Esophagus muscularis mucosa (tissue), 4 donors: ENCODE results near the gene CEP250. TPM values are rescaled to one million over a fixed set of nuclear protein-coding genes. Genes with fewer than 3 reads are reported as not detected.

Source experiments
- DNase-seq: peaks from one replicate; pipeline ENCODE4 v3.0.0-alpha.2; 2017; ENCODE audit errors: extremely low spot score
- H3K27ac ChIP-seq, 4 donors: fragments of 200-600 bp; sonication (generic); replicated peaks in 1 of 4; 1 replicate in 3 of 4; 2 replicates in 1 of 4; pipeline ENCODE4 v1.5.1; 2016 to 2019; ENCODE audit warnings: mild to moderate bottlenecking in 1 of 4
- H3K27me3 ChIP-seq, 4 donors: fragments of 200-600 bp; sonication (generic); one replicate each; pipeline versions ENCODE4 v1.5.1 to v1.6.0; 2016 to 2019
- H3K36me3 ChIP-seq, 4 donors: fragments of 200-600 bp; sonication (generic); one replicate each; pipeline ENCODE4 v1.5.1; 2016 to 2019
- H3K4me1 ChIP-seq, 4 donors: fragments of 200-600 bp; sonication (generic); one replicate each; pipeline ENCODE4 v1.5.1; 2016 to 2019
- H3K4me3 ChIP-seq, 4 donors: fragments of 200-600 bp; sonication (generic); 1 replicate in 2 of 4; 2 replicates in 2 of 4; pipeline ENCODE4 v1.5.1; 2016 to 2019; ENCODE audit warnings: mild to moderate bottlenecking in 4 of 4, moderate library complexity in 1 of 4
- H3K9me3 ChIP-seq, 4 donors: fragments of 200-600 bp; sonication (generic); 1 replicate in 3 of 4; 2 replicates in 1 of 4; pipeline ENCODE4 v1.5.1; 2016 to 2019
- EP300 ChIP-seq: sonication (generic); formaldehyde crosslinking; IDR thresholded peaks from one replicate; pipeline ENCODE4 v1.6.1; 2017; ENCODE audit warnings: antibody characterized with exemption
- POLR2A ChIP-seq: fragments of 450-650 bp; IDR thresholded peaks from one replicate; pipeline ENCODE4 v1.6.1; 2017; ENCODE audit warnings: antibody characterized with exemption, moderate library complexity, mild to moderate bottlenecking, low read depth
- POLR2AphosphoS5 ChIP-seq, 2 donors: sonication (generic); formaldehyde crosslinking; IDR thresholded peaks; one replicate each; pipeline ENCODE4 v1.6.1; 2017; ENCODE audit warnings: antibody characterized with exemption in 2 of 2
- WGBS: methylation state at CpG from one replicate; pipeline ENCODE4 v1.1.5; 2018; 5-methylcytosine and 5-hydroxymethylcytosine counted together
- intact Hi-C: fragments of 100-400 bp; cut with DNase I; formaldehyde crosslinking; loops from one replicate; pipeline ENCODE4 v1.15.1; 2023
- total RNA-seq, 4 donors: library from RNA; depleted of rRNA; stranded (reverse); fragments of >200 nt; gene quantifications; one replicate each; pipeline versions ENCODE4 v1.1.0 to v1.2.1, GENCODE V29; 2016
- TF ChIP-seq, protein P1 (sequence below), 3 experiments: fragments of 200-600 bp in 2 of 3; fragments of 450-650 bp in 1 of 3; sonication (generic) in 2 of 3; IDR thresholded peaks; one replicate each; pipeline ENCODE4 v1.5.1; 2017 to 2019; ENCODE audit warnings: antibody characterized with exemption in 3 of 3, mild to moderate bottlenecking in 2 of 3, moderate library complexity in 1 of 3

The CEP250 gene
- total RNA-seq, 4 donors from 2014 or later, result 17.7 to 35.8 (median 23.7) TPM

DNA sequence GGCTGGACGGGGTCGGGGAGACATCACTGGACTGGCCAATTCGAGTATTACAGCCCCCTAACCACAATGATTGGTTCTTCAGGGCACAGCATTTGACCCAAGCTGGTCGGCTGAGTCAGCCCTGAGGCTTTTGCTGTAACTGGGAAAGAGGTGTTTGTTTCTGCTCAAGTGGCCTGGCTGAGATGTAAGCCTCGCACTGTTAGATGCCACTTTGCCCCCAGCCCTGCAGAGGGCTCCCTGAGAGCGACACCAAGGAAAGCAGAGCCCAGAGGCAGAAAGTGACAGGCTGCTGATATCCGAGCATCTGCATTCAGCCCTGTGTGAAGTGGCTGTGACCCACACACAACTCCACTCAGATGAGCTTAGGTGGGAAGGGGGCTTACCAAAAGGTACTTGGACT lies 105.9 kb downstream of the CEP250 start:
- Histone ChIP-seq H3K27me3 (no peaks in the 10 kb centered on the region), H3K4me1 (no peaks in the 10 kb centered on the region), H3K9me3 (no peaks in the 10 kb centered on the region), H3K27ac (no peak overlapping the region), H3K36me3 (peaks cover 8 to 34% (median 24%) of the 10 kb centered on the region in 4 donors), H3K4me3 (no peak overlapping the region)
- TF ChIP-seq POLR2A, result no peak
- TF ChIP-seq, protein P1, sequence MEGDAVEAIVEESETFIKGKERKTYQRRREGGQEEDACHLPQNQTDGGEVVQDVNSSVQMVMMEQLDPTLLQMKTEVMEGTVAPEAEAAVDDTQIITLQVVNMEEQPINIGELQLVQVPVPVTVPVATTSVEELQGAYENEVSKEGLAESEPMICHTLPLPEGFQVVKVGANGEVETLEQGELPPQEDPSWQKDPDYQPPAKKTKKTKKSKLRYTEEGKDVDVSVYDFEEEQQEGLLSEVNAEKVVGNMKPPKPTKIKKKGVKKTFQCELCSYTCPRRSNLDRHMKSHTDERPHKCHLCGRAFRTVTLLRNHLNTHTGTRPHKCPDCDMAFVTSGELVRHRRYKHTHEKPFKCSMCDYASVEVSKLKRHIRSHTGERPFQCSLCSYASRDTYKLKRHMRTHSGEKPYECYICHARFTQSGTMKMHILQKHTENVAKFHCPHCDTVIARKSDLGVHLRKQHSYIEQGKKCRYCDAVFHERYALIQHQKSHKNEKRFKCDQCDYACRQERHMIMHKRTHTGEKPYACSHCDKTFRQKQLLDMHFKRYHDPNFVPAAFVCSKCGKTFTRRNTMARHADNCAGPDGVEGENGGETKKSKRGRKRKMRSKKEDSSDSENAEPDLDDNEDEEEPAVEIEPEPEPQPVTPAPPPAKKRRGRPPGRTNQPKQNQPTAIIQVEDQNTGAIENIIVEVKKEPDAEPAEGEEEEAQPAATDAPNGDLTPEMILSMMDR (IDR thresholded peaks at IDR 0.05), result peak in 1 of 3 experiments; percentile 10
- no peak for DNase-seq
- intact Hi-C loops, result no loop called here
- WGBS, result 28% methylated on average over 7 of the region's 7 CpGs

DNA sequence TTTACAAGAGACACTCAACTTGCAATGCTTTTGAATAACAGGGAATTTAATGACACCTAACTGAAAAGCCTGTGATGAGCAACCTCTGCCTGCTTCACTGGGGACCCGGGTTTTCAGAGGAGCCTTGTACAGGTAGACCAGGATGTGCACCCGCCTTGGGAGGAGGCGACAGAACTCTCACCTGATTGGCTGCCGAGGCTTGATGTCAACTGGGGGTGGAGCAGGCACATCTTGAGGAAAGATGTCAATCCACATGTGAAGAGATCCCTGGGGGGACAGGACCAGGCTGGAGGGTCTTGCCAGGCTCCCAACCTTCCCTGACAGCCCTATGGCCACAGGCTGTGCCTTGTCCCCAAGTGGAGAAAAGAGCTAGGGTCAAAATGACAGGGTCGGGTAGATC lies 106.3 kb downstream of the CEP250 start:
- intact Hi-C loops, result no loop called here
- no peaks in the 10 kb centered on the region for H3K27me3 ChIP-seq
- peaks cover 4 to 30% (median 20%) of the 10 kb centered on the region in 4 donors for H3K36me3 ChIP-seq
- 68% methylated on average over 5 of the region's 5 CpGs for whole genome bisulfite sequencing
- no peak overlapping the region for H3K4me3 ChIP-seq
- no peak overlapping the region for H3K27ac ChIP-seq
- TF ChIP-seq, protein P1 (IDR thresholded peaks at IDR 0.05), result no peak
- TF ChIP-seq EP300, result no peak
- TF ChIP-seq POLR2AphosphoS5 (IDR thresholded peaks at IDR 0.05), result no peak
- TF ChIP-seq POLR2A, result no peak
- no peaks in the 10 kb centered on the region for H3K4me1 ChIP-seq
- no peak for DNase-seq
- no peaks in the 10 kb centered on the region for H3K9me3 ChIP-seq

DNA sequence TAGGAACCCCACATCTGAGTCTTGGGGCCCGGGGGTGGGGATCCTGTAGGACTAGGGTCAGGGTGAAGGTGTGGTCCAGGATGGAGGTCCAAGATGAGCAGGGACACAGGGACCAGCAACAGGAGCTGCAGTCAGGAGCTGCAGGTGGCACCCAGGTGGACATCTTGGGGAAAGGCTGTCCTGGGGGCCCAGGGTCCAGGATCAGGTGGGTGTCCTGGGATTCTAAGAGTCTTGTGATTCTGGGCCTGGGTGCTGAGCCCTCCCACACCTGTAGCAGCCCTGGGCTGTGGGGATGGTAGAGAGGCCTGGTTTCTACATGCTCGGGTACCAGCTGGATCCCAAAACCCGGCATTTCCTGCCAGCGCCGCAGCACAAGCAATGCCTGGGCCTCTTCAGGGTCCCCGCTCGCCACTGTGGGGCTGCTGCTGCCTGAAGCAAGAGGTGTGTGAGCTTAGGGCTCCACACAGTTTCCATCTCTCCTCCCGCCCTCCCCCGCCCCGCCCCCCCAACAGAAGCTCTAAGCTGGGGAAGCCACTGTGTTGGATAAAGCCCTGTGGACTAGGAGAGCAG lies 107.2 kb downstream of the CEP250 start:
- no peak for DNase-seq
- H3K27ac ChIP-seq, result no peak overlapping the region
- H3K36me3 ChIP-seq, result peaks cover 0 to 20% (median 11%) of the 10 kb centered on the region in 4 donors
- WGBS, result 91% methylated on average over 1 of the region's 10 CpGs
- H3K4me1 ChIP-seq, result no peaks in the 10 kb centered on the region
- no peaks in the 10 kb centered on the region for H3K9me3 ChIP-seq
- intact Hi-C loops, result no loop called here
- H3K4me3 ChIP-seq, result no peak overlapping the region
- H3K27me3 ChIP-seq, result no peaks in the 10 kb centered on the region
- no peak for TF ChIP-seq EP300
- no peak for TF ChIP-seq POLR2A
- TF ChIP-seq POLR2AphosphoS5 (IDR thresholded peaks at IDR 0.05), result no peak
- TF ChIP-seq, protein P1 (IDR thresholded peaks at IDR 0.05), result no peak

DNA sequence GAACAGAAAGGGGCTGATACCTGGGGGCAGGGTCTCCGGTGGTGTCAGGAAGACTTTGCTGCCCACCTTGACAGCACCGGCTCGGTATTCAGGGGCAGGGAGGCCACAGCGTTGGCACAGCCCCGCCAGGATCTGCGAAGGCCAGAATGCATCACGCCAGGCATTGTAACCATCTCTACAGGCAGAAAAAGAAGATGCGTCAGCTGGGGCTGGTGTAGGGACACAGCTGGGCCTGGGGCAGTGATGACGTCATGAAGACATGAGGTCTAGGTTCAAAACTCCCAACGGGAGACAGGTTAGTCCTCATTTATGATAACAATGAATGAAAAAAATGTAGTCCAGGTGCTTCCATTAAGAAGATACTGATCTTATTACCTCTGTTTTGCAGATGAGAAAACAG lies 108.4 kb downstream of the CEP250 start:
- no peaks in the 10 kb centered on the region for H3K9me3 ChIP-seq
- no peak for DNase-seq
- H3K4me1 ChIP-seq, result no peaks in the 10 kb centered on the region
- H3K4me3 ChIP-seq, result no peak overlapping the region
- H3K27me3 ChIP-seq, result no peaks in the 10 kb centered on the region
- 91% methylated on average over 7 of the region's 10 CpGs for WGBS
- H3K27ac ChIP-seq, result no peak overlapping the region
- intact Hi-C loops, result no loop called here
- H3K36me3 ChIP-seq, result peaks cover 0 to 8% (median 3%) of the 10 kb centered on the region in 4 donors
- TF ChIP-seq, protein P1 (IDR thresholded peaks at IDR 0.05), result no peak
- TF ChIP-seq POLR2A (no peak), POLR2AphosphoS5 (IDR thresholded peaks at IDR 0.05) (no peak), EP300 (no peak)

DNA sequence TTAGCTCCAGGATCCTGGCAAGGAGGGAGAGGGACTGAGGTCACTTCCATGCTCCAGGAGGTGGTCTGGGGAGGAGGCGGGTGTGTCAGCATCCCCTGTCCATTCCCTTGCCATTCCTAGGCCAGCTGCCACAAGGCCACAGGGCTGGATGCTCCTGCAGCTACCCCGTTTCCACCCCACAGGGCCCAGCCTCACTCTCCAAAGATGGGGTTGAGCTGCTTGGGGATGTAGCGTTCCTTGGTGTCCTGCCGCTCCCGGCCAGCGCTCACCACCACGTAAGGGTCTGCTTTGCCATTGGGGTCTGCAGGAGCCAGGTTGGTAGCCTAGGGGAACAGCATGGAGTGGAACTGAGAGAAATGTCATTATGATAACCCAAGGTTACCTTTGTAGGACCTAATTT lies 109.5 kb downstream of the CEP250 start:
- intact Hi-C loops, result no loop called here
- H3K36me3 ChIP-seq, result no peaks in the 10 kb centered on the region
- no peak for DNase-seq
- H3K9me3 ChIP-seq, result no peaks in the 10 kb centered on the region
- no peak overlapping the region for H3K27ac ChIP-seq
- WGBS, result 96% methylated on average over 7 of the region's 7 CpGs
- no peaks in the 10 kb centered on the region for H3K4me1 ChIP-seq
- no peak for TF ChIP-seq POLR2AphosphoS5 (IDR thresholded peaks at IDR 0.05)
- no peaks in the 10 kb centered on the region for H3K27me3 ChIP-seq
- H3K4me3 ChIP-seq, result no peak overlapping the region
